Karpas-422 (cell line): ENCODE data around the gene UXS1. TPM values are rescaled to one million over a fixed set of nuclear protein-coding genes. Genes with fewer than 3 reads are reported as not detected.

ENCODE experiments used
- DNase-seq: peaks from one replicate; pipeline ENCODE4 v3.0.0-alpha.2; 2015
- H2AFZ ChIP-seq: fragments of 200-600 bp; sonication (generic); 2 replicates; pipeline ENCODE4 v1.6.1; 2014; ENCODE audit warnings: antibody characterized with exemption, low read length, mixed read lengths
- H3K27ac ChIP-seq: fragments of 200-600 bp; sonication (generic); 2 replicates; pipeline ENCODE4 v1.5.1; 2014; ENCODE audit warnings: mild to moderate bottlenecking, low read length, moderate library complexity
- H3K27me3 ChIP-seq: fragments of 200-600 bp; sonication (generic); 2 replicates; pipeline ENCODE4 v1.6.1; 2014; ENCODE audit warnings: low read length, mixed read lengths
- H3K36me3 ChIP-seq: fragments of 200-600 bp; sonication (generic); 2 replicates; pipeline ENCODE4 v1.6.1; 2014; ENCODE audit warnings: low read length, mixed read lengths; ENCODE audit not compliant: insufficient read depth
- H3K4me1 ChIP-seq: fragments of 200-600 bp; sonication (generic); 2 replicates; pipeline ENCODE4 v1.6.1; 2014; ENCODE audit warnings: mild to moderate bottlenecking, low read length, mixed read lengths
- H3K4me2 ChIP-seq: fragments of 200-600 bp; sonication (generic); 2 replicates; pipeline ENCODE4 v1.6.1; 2014; ENCODE audit warnings: low read length, low read depth, mild to moderate bottlenecking; ENCODE audit not compliant: poor library complexity, severe bottlenecking
- H3K4me3 ChIP-seq: fragments of 200-600 bp; sonication (generic); 2 replicates; pipeline ENCODE4 v1.5.1; 2014; ENCODE audit warnings: mild to moderate bottlenecking, antibody characterized with exemption, low read length, mixed read lengths
- H3K79me2 ChIP-seq: fragments of 200-600 bp; sonication (generic); 2 replicates; pipeline ENCODE4 v1.6.1; 2014; ENCODE audit warnings: mild to moderate bottlenecking, low read length, mixed read lengths
- H3K9ac ChIP-seq: fragments of 200-600 bp; sonication (generic); 2 replicates; pipeline ENCODE4 v1.6.0; 2014; ENCODE audit warnings: low read length
- H3K9me2 ChIP-seq: fragments of 200-600 bp; sonication (generic), shearing (Covaris generic); replicated peaks from 2 replicates; pipeline ENCODE4 v1.6.0; 2014; ENCODE audit warnings: mild to moderate bottlenecking, low read length, moderate library complexity; ENCODE audit not compliant: insufficient read depth
- H3K9me3 ChIP-seq: fragments of 300-700, 200-600 bp; sonication (generic); 2 replicates; pipeline ENCODE4 v1.6.1; 2014; ENCODE audit warnings: low read length, mixed read lengths
- H4K20me1 ChIP-seq: fragments of 200-600 bp; sonication (generic); 2 replicates; pipeline ENCODE4 v1.6.1; 2014; ENCODE audit warnings: mild to moderate bottlenecking, antibody characterized with exemption, low read length, low read depth; ENCODE audit not compliant: insufficient read depth
- total RNA-seq: library from RNA; depleted of rRNA; stranded (reverse); fragments of >200 nt; shearing (Covaris generic); gene quantifications from 2 replicates; pipeline ENCODE4 v1.2.3, GENCODE V29; 2014; ENCODE audit warnings: low replicate concordance

The UXS1 gene
- total RNA-seq, 1 experiment from 2014 or later: 8.4 TPM

- peak overlapping the region; percentile 74 for H3K4me2 ChIP-seq
- no peak overlapping the region for H3K4me3 ChIP-seq
- H3K9me3 ChIP-seq: no peaks in the 10 kb centered on the region
- H3K27me3 ChIP-seq: no peaks in the 10 kb centered on the region
- H3K4me1 ChIP-seq: peaks cover 9% of the 10 kb centered on the region
- no peak overlapping the region for H3K27ac ChIP-seq
- no peaks in the 10 kb centered on the region for H3K9me2 ChIP-seq
- H2AFZ ChIP-seq: no peak overlapping the region
- H3K79me2 ChIP-seq: no peaks in the 10 kb centered on the region
- no peaks in the 10 kb centered on the region for H4K20me1 ChIP-seq
- H3K36me3 ChIP-seq: no peaks in the 10 kb centered on the region
- no peak overlapping the region; the same call in 1 of the 2 replicates for H3K9ac ChIP-seq
- no peak for DNase-seq
Observed at GRCh38 chr2:106129592-106129991, 64.5 kb downstream of the UXS1 start.

DNA sequence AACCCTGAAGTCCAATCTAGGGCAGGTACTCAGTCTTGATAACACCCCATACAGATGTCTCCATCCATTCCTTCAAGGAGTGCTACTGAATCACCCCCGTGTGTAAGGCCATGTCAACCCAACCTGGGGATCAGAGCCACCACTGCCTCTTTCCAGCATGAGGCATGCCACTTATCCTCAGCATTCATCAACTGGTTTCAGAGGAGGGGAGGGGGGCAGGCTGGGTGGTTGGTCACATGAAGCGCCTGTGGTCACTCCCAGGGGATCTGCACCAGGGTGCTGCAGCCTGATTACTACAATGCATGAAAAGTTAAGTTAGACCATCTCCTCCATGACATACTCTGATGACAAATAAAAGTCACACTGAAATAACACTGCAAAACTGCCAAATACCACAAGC is 65.0 kb downstream of the UXS1 start:
- Histone ChIP-seq H3K27ac (no peak overlapping the region), H3K4me3 (no peak overlapping the region), H3K36me3 (no peaks in the 10 kb centered on the region), H2AFZ (no peak overlapping the region), H3K9me2 (no peaks in the 10 kb centered on the region), H4K20me1 (no peaks in the 10 kb centered on the region), H3K9ac (no peak overlapping the region), H3K79me2 (no peaks in the 10 kb centered on the region), H3K4me1 (peaks cover 9% of the 10 kb centered on the region), H3K27me3 (no peaks in the 10 kb centered on the region), H3K9me3 (no peaks in the 10 kb centered on the region), H3K4me2 (no peak overlapping the region)
- DNase-seq: no peak

DNA sequence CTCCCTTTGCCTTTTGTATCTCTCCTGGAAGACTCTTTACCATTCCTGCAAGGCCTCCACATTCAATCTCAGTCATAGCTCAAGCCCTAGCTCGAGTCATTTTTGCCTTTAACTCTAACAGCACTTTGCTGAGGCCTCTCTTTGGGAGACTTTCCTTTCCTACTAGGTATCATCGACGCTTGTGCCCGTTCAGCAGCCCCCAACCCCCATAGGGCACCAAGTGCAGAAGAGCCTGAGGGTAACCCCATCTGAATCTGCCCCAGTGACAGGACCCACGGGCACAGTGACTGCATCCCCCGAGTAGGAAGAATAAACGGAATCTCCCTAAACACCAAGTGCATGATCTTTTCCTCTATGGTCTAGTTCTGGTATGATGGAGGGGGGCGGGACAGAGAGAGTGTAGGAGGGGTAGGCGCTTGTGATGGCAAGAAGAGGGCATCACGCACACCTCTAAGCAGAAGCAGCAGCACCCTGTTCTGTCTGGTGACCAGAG is 66.3 kb downstream of the UXS1 start:
- no peaks in the 10 kb centered on the region for H3K79me2 ChIP-seq
- no peak overlapping the region for H3K27ac ChIP-seq
- no peaks in the 10 kb centered on the region for H3K27me3 ChIP-seq
- no peak overlapping the region for H3K4me2 ChIP-seq
- no peaks in the 10 kb centered on the region for H3K9me3 ChIP-seq
- no peaks in the 10 kb centered on the region for H3K36me3 ChIP-seq
- H2AFZ ChIP-seq: no peak overlapping the region
- H3K9ac ChIP-seq: no peak overlapping the region
- H3K4me1 ChIP-seq: peaks cover 9% of the 10 kb centered on the region
- DNase-seq: no peak
- no peaks in the 10 kb centered on the region for H4K20me1 ChIP-seq
- H3K4me3 ChIP-seq: no peak overlapping the region
- no peaks in the 10 kb centered on the region for H3K9me2 ChIP-seq

DNA sequence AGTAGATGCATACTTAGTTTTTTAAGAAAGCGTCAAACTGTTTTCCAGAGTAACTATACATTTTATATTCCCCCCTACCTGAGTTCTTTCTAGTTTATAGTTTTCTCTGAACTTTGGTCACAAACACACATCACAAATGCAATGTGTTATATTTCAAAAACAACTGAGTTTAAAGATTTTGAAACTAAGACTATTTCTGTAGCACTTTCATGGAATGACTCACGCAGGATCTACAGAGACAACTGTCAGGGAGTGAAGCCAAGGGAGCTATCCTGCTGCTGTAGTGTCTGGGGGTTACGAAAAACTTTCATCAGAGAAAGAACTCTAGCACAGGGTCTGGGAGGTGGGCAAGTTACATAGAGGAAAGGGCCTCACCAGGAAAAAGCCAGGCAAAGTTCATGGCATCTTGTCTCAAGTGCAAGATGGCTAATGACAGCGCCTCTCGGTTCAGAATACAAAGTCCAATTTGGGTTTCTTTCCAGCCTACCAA is 66.8 kb downstream of the UXS1 start:
- Histone ChIP-seq H3K9ac (no peak overlapping the region), H3K27ac (no peak overlapping the region), H3K4me3 (no peak overlapping the region), H3K27me3 (no peaks in the 10 kb centered on the region), H3K9me3 (no peaks in the 10 kb centered on the region), H3K36me3 (no peaks in the 10 kb centered on the region), H3K4me2 (no peak overlapping the region), H4K20me1 (no peaks in the 10 kb centered on the region), H3K79me2 (no peaks in the 10 kb centered on the region), H2AFZ (no peak overlapping the region), H3K9me2 (no peaks in the 10 kb centered on the region), H3K4me1 (peaks cover 9% of the 10 kb centered on the region)
- no peak for DNase-seq

DNA sequence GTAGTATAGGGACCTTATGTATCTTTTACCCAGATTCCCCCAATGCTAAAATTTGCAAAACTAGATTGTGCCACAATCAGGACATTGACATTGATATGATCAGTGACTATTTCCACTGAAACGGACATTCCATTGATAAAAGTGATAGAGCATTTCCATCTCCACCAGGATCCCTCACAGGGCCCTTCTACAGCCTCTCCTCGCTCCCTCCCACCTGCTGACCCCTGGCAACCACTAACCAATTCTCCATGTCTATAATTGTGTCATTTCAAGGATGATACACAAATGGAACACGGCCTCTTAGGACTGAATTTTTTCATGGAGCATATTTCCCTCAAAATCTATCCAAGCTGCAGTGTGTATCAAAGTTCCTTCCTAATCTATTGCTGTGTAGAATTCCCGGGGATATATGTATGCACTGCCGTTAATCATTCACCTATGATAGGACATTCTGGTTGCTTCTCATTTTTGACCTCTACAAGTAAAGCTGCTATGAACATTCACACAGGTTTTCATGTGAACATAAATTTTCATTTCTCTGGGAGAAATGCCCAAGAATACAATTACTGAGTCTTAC is 67.3 kb downstream of the UXS1 start:
- no peak overlapping the region for H3K27ac ChIP-seq
- no peak overlapping the region for H3K4me3 ChIP-seq
- no peaks in the 10 kb centered on the region for H4K20me1 ChIP-seq
- H3K27me3 ChIP-seq: no peaks in the 10 kb centered on the region
- DNase-seq: no peak
- no peaks in the 10 kb centered on the region for H3K36me3 ChIP-seq
- peaks cover 9% of the 10 kb centered on the region for H3K4me1 ChIP-seq
- H3K9ac ChIP-seq: no peak overlapping the region
- no peaks in the 10 kb centered on the region for H3K9me3 ChIP-seq
- H3K9me2 ChIP-seq: no peaks in the 10 kb centered on the region
- no peak overlapping the region for H3K4me2 ChIP-seq
- H2AFZ ChIP-seq: no peak overlapping the region
- H3K79me2 ChIP-seq: no peaks in the 10 kb centered on the region

DNA sequence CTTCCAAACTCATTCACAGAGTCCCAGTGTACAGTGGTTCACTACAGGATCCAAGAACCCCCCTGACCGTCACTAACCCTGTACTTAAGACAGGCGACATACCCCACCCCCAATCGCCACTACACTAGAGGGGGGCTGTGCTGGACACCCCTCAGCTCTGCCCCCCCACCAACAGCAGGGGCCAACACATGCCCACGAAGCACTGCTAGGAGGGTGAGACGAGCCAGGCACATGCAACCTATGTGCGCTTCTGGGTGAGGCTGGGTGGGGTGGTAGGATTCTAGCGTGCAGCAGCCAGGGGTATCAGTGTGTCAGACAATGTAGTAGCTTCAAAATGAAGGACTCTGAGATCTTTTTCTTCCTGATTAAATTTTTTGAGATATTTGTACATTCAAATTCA is 67.8 kb downstream of the UXS1 start:
- no peaks in the 10 kb centered on the region for H4K20me1 ChIP-seq
- no peak overlapping the region for H3K9ac ChIP-seq
- H3K27ac ChIP-seq: no peak overlapping the region
- DNase-seq: no peak
- H3K4me3 ChIP-seq: no peak overlapping the region
- no peak overlapping the region for H2AFZ ChIP-seq
- H3K36me3 ChIP-seq: no peaks in the 10 kb centered on the region
- H3K79me2 ChIP-seq: no peaks in the 10 kb centered on the region
- H3K9me2 ChIP-seq: no peaks in the 10 kb centered on the region
- H3K27me3 ChIP-seq: no peaks in the 10 kb centered on the region
- H3K9me3 ChIP-seq: no peaks in the 10 kb centered on the region
- H3K4me2 ChIP-seq: no peak overlapping the region
- H3K4me1 ChIP-seq: peaks cover 9% of the 10 kb centered on the region

DNA sequence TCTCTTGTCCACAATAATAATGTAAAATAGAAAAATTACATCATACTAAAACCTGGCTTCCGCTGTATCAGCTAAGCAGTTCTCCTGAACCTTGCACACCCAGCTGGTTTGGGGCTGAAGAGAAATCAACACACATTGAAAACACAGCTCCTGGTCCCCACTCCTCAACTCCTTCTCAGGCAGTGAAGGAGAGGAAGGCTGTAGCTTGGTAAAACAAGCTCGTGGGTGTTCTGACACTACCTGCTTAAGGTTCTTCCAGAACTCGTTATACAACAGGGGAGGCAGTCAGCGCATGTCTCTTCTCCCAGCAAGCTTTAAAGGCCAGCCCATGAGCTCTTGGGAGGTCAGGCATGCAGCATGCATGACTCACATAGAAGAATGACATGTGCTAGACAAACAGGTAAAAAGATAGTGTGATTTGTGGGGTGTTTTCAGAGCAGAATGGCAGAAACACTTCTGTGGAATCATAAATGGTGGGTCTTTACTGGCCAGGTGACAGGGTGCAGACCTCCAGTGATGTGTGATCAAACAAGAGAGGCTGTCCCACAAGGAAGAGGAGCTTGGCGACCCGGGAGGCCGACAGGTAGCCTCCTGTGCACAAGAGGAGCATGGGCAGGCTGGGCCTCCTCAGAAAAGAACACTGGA is 69.1 kb downstream of the UXS1 start:
- Histone ChIP-seq H4K20me1 (no peaks in the 10 kb centered on the region), H3K4me3 (no peak overlapping the region), H3K9ac (no peak overlapping the region), H3K79me2 (no peaks in the 10 kb centered on the region), H3K4me1 (peaks cover 3% of the 10 kb centered on the region), H3K27me3 (no peaks in the 10 kb centered on the region), H2AFZ (no peak overlapping the region), H3K36me3 (no peaks in the 10 kb centered on the region), H3K27ac (no peak overlapping the region), H3K4me2 (no peak overlapping the region), H3K9me3 (no peaks in the 10 kb centered on the region), H3K9me2 (no peaks in the 10 kb centered on the region)
- DNase-seq: no peak

- Histone ChIP-seq H3K9me2 (no peaks in the 10 kb centered on the region), H3K9ac (no peak overlapping the region), H3K4me3 (no peak overlapping the region), H3K27me3 (no peaks in the 10 kb centered on the region), H3K4me1 (no peaks in the 10 kb centered on the region), H3K36me3 (no peaks in the 10 kb centered on the region), H3K79me2 (no peaks in the 10 kb centered on the region), H3K27ac (no peak overlapping the region), H3K4me2 (no peak overlapping the region), H3K9me3 (no peaks in the 10 kb centered on the region), H2AFZ (no peak overlapping the region), H4K20me1 (no peaks in the 10 kb centered on the region)
- no peak for DNase-seq
Observed at GRCh38 chr2:106124106-106124756, 69.9 kb downstream of the UXS1 start.
